AG09319 (cell line): ENCODE results near the gene CRISPLD2.
A peak's percentile ranks its signal among the peaks of the same experiment; 100 is the strongest.

Experiments
- DNase-seq: peaks from one replicate; pipeline ENCODE4 v3.0.0-alpha.2; 2010; ENCODE audit warnings: low read depth; ENCODE audit errors: extremely low read depth
- CTCF ChIP-seq: IDR thresholded peaks from 2 replicates; pipeline ENCODE4 v1.5.1; 2011; ENCODE audit warnings: low read depth, mild to moderate bottlenecking, inconsistent platforms, low read length, moderate library complexity

CRISPLD2 gene

GRCh38 chr16:84780544-84781376 is 39.0 kb upstream of the CRISPLD2 start:
- TF ChIP-seq CTCF, result no peak
- no peak for DNase-seq

- no peak for TF ChIP-seq CTCF
- DNase-seq, result no peak
Measured at GRCh38 chr16:84782846-84783245, 36.9 kb upstream of the CRISPLD2 start.

DNA sequence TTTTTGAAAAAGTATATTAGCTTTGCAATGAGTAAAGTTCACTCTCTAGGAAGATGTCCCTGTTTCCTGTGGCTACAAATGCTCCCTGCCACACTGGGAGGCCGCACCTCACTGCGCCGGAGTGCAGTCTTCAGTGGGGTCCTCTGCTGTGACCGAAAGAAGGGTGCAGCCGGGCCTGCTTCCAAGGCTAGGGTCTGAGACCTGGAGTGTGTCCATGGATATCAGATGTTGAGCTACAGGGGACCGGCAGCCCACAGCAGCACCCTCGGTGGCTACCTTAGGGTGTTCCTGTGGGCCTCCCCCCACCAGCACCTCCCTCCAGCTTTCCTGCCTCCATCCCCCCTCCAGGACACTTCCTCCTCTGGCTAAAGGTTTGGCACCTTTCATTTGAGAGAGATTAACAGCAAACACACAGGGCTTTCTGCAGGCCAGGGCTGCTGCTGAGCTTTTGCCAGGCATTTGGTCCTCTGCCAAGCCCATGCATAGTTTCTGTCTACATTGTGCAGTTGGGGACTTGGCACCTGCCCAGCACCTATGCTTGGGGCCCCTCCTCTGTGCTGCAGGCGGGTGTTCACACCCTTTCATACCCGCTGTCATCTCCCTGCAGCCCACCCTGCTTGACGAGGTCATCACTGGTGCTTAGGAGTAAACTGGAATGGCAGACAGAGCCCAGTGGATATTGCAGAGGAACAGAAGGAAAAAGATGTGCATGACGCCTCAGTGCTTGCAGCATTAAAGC is 33.8 kb upstream of the CRISPLD2 start:
- no peak for DNase-seq
- no peak for TF ChIP-seq CTCF

DNA sequence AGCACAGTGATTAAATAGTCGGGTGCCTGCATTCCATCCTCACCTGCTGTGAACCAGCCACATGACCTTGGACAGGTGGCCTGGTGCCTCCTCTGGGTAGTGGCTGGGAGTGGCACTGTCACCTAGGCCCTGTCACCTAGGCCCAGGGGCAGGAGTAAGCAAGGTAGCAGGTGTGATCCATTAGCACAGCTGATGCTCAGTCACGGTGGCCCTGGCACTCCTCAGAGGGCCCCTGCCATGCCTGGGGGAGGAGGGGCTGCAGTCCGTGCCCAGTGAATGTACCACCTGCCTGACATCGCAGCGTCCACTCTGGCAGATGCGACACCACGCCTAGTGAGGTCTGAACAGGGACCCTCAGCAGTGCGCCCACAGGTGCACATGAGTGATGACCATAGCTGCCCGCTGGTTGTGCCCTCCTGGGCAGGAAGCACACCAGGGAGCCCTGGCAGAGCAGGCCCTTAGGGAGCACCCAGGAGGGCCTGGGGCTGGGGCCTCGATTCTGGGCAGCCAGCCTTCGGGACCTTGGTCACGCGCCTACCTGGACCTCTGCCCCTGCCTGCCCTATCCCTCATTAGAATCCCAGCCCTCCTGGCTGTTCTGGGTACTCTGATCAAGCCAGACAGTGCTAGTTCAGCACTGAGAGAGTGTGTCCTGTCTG is 33.1 kb upstream of the CRISPLD2 start:
- DNase-seq, result no peak
- TF ChIP-seq CTCF, result no peak

- DNase-seq, result no peak
- TF ChIP-seq CTCF, result no peak
Measured at GRCh38 chr16:84787263-84787622, 32.5 kb upstream of the CRISPLD2 start.

- DNase-seq, result peak; percentile 88
- TF ChIP-seq CTCF, result no peak
Measured at GRCh38 chr16:84788920-84789391, 30.8 kb upstream of the CRISPLD2 start.

DNA sequence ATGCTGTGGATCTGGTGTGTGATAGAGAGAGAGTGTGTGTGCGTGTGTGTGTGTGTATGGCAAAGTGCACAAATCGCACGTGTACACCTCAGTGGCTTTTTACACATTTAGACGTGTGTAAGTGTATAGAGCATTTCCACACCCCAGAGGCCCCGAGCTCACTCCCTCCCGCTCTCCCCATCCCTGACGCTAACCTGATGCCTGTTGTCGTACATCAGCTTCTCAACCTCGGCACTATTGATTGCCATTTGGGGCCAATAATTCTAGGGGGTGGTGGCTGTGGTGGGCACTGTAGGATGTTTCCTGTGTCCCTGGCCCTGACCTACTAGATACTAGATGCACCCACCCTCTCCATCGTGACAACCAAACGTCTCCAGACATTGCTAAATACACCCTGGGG is 30.4 kb upstream of the CRISPLD2 start:
- TF ChIP-seq CTCF, result no peak
- DNase-seq, result no peak
